Sciatic nerve (tissue), 2 donors: ENCODE data around the gene S100A9. TPM values are rescaled to one million over a fixed set of nuclear protein-coding genes. Genes with fewer than 3 reads are reported as not detected.
"Not testable (repeated sequence)": the region's sequence is repeated elsewhere in the genome, so short reads cannot be mapped to it uniquely, and the experiment has no call there.

ENCODE experiments used
- ATAC-seq: fragments of 200-7000 bp; cut with Tn5 transposase; one replicate; pipeline ENCODE4 v1.9.1; 2020; ENCODE audit warnings: mild to moderate bottlenecking, moderate library complexity
- DNase-seq: peaks from one replicate; pipeline ENCODE4 v3.0.0-alpha.2; 2020; ENCODE audit warnings: low spot score
- intact Hi-C: fragments of 100-400 bp; cut with DNase I; formaldehyde crosslinking; loops from one replicate; pipeline ENCODE4 v1.14.2; 2022
- total RNA-seq: library from RNA; stranded (reverse); fragmentation: NEBNext Ultra II Directional; extraction: Animal tissue kit (Norgen Biotek cat#: 25700); gene quantifications from one replicate; pipeline ENCODE4 v1.2.1, GENCODE V29; 2021
- donor health status: DM: no; HTN: no; CAD: no.
- donor health status: DM: no; HTN: no; CAD: no.

The S100A9 gene
- total RNA-seq, 1 donor from 2014 or later = 225 TPM

DNA sequence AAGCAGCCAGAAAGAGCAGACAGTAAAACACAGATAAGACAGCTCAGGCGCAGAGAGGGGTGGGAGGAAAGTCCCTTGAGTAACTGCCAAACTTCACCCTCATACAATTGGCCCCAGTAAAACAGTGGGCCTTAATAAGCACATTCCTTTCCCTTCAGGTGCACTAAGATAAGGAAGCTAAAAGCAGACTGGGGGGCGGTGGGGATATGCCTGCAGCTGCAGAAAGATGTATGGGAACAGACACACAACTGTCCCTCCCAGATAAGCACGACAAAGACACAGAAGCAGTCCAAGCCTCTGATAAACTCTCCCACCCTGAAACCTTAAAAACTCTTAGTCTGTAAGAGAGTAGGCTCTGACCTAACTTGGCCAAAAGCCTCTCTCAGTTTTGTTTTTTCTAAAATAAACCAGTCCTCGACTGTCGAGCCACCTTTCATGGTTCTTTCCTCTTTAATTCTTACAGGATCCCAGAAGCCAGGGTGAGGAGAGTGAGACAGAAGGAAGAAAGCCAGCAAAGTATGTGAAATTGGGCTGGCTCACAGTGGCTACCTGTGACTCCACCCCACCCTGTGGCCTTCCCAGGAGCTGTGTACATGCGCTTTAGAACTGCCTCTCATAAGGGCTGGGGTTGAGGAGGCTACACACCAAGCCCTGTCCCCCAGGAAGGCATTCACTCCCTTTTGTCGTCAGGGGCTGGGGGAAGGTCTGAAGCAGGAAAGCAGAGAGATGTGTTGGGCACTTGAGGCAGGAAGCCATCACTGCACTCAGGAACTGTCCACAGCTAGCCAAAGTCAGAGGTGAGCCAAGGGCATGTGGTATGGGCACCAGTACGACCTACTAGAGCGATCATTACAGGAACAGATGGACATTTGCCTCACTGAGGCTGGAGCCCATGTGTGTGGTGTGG is 13.6 kb upstream of the S100A9 start:
- ATAC-seq (no peak), DNase-seq (no peak)
- intact Hi-C loops = no loop called here

DNA sequence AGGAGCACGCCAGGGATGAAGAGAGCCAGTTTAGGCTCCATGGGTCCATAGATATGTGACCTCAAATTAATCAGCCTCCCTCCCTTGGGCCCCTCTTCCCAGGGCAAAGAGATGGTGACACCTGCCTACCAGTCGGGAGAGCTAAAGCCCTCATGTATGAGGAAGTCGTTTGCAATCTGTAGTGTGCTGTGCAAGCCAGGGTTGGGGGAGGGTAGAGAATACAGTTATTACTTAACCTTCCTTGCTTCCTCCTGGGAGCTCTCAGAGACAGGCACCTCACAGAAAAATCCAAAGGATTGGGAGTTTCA is 13.0 kb upstream of the S100A9 start:
- intact Hi-C loops = no loop called here
- ATAC-seq (no peak), DNase-seq (no peak)

DNA sequence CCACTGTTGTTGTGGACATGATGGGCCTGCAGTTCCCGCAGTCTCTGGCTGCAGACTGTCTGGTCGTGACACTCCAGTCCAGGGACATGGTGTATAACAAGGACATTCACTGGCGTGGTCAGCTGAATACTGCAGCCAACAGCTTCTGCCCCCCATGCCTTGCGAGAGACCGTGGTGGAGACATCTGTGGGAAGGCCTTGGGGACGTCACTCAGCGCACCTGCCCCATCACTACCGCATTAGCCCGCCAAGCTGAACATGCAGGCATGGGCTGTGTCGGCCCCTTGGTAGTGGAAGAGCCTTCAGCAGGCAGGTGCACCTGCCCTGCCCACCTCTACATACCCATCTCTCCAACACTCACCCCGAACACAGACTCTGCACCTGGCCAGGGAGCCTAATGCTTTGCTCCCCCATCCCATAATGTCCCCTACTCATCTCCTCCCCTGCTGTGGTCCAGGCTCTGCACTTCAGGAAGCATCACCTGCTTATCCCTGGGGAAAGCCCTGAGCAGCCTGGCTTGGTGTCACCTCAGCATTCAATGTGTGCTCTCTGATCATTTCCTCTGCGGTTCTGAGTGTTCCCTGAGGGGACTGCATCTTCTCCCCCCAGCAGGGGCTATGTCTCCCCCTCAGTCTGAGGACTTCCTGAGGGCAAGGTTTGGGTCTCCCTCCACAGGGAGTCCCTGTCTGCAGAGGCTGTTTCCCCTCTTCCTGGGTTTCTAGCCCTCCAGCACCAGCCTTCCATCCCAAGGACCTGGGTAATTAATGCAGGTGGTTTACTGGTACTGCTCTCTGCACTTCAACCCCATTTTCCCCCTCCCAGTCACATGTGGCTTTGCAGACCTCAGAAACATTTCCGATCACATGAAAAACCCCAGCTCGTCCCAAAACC is 12.2 kb upstream of the S100A9 start:
- no peak for ATAC-seq
- intact Hi-C loops = no loop called here
- no peak for DNase-seq

DNA sequence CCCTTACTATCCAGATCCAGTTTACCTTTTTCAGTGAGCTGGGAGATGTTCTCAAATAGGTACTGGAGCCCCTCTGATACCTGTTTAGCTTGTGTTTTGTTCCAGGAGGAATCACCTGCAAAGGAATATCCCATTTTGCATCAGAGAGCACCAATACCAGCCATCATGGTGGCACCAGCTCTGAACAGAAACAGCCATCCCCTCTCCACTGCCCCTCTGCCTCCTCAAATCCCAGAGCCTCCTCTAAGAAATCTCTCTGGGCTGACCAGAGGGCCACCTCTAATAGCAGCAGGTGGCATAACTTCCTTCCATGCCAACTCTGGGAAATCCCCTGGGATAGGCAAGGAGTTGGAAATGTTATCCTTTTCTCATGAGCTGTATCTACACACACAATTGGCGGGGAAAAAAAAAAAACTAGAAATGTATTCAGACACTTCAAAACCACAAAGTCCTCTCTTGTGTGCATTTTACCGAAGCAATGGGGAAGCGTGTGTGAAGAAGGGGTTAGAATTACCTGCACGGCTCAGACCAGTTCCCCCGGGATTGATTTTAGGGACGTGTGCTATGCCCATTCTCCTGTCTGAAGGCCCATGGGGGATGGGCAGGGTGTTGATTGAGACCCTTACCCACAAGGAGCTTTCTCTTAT is 11.5 kb upstream of the S100A9 start:
- ATAC-seq = no peak
- intact Hi-C loops = no loop called here
- no peak for DNase-seq

DNA sequence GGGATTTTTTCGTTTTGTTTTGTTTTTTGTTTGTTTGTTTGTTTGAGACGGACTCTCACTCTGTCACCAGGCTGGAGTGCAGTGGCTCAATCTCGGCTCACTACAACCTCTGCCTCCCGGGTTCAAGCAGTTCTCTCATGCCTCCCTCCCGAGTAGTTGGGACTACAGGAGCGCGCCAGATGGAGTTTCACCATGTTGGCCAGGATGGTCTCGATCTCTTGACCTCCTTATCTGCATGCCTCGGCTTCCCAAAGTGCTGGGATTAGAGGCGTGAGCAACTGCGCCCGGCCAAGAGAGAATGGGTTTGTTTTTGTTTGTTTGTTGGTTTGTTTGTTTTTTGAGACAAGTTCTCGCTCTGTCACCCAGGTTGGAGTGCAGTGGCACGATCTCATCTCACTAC is 10.6 kb upstream of the S100A9 start:
- ATAC-seq, intact Hi-C loops, DNase-seq: not testable (repeated sequence)

DNA sequence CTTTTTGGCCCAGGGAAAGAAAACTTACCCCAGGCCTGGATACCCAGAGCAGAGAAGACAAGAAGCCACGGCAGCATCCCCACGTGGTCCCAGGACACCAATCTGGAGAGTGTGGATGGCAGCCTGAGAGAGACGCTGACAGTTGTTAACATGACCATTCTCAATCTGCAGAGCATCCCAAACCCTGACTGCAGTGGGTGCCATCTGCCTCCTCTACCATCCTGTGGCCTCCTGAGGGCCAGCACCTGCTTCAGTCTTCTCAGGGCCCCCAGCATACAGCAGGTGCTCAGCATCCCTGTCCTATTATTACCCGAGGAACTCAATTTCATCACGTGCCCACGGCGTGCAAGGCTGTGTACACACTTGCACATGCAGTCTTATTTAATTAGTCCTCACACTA is 9.8 kb upstream of the S100A9 start:
- intact Hi-C loops = no loop called here
- DNase-seq = no peak
- no peak for ATAC-seq

DNA sequence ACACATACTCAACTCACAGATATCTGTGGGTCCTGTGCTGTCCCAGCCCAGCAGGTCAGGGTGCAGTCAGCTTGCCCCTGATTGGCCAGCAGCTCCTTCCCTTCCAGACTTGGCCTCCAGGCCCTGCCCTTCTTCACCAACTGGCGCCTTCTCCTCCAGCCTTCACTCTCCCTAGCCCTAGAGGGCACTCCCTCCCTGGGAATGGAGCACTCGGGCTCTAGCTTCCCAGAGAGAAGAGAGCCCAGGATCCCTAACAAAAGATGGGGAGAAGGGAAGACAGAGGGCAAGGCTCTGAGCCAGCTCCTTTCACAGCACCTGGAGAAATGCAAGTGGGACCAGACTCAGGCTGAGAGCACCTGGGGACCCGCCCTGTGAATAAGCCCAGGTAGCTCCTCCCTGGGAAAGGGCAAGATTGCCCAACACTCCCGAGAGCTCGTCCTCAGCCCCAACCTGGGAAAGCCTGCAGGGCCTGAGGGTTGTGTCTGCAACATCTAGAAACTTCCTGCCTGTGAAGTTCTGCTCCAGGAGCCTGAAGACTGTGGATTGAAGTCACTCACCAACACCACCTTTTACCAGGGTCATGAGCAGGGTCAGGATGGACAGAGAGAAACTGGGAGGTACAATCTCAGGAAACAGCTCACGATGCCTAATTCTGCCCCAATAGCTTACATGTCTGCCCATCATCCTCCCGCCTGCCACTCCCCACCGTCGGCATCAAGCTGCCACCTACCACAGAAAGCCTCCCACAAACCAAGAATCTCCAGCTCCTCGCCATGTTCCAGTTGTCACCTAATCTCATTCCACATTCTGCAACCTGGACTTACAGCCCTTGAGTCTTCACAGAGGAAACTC is 8.9 kb upstream of the S100A9 start, which contains the start of gene PGLYRP4:
Gene PGLYRP4 (minus strand): TSS at position 331 of the 852 bp plus-strand sequence. CDS start 909 bp downstream, outside the sequence.
- DNase-seq (no peak), ATAC-seq (no peak)
- intact Hi-C loops = no loop called here

DNA sequence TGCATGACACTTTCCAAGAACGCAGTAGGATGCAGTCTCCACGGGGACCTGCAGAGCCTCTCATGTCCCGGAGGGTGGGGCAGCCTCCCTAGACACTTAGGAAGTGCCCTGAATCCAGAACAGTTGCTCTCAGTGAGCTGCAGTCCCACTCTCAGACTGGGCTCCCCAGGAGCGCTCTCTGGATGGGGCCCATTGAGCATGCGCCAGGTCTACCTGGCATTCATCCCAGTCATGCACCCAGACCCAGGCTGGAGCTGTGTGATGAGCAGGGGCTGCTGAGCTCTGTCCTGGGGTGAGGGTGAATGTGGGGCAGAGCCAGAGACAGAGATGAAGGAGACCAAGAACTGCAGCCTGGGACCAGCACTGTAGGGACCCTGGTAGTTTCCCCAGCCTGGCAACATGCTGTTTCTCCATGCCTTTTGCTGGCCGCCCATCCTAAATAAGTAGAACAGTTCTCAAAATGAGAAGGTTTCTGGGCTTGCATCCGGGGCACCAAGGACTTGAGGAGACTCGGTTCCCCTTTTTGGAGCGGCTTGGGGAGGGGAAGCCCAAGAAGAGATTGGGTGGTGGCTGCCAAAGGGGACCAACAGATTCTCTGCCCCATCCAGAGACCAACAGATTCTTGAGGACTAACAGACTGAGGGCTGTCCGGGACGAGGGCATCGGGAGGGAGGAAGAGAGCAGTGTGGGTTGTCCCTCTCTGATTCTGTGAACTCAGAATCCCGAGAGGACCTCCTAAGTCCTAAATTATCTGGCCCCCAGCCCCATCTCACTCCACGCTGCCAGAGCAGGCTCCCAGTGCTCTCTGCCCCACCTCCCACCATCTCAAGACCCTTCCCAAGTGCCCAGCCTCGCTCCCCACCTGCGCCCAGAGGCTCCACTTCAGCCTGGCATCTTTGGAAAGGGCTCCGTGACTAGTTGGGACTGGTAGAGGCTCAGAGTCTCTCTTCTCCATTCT is 8.0 kb upstream of the S100A9 start:
- DNase-seq (no peak), ATAC-seq (no peak)
- intact Hi-C loops = loop anchor here (5.0 kb wide), 1 partner anchor 143 kb away; no protein-coding TSS in a partner anchor

DNA sequence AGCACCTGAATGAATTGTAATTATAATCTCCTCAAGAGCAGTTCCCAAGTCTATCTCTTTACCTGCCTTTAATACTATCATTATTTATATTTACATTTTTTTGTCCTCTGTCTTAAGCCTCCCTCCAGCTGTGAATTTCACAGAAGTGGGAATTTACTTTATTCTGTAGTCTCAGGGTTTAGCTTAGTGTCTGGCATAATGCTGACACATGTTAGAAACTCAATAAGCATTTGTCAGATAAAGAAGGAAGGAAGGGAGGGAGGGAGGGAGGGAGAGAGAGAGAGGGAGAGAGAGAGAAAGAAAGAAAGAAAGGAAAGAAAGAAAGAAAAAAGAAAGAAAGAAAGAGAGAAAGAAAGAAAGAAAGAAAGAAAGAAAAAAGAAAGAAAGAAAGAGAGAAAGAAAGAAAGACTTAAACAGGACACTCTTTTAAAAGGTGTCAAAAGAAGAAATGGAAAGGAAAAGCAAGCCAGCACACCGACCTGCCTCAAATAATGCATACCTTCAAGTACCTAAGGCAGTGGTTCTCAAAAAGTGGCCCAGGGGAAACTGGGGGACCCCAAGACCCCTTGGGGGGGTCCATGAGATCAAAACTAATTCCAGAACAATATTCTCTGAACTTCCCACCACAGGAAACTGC is 7.2 kb upstream of the S100A9 start:
- intact Hi-C loops = loop anchor here (5.0 kb wide), 1 partner anchor 142 kb away; no protein-coding TSS in a partner anchor
- DNase-seq (no peak), ATAC-seq (no peak)

DNA sequence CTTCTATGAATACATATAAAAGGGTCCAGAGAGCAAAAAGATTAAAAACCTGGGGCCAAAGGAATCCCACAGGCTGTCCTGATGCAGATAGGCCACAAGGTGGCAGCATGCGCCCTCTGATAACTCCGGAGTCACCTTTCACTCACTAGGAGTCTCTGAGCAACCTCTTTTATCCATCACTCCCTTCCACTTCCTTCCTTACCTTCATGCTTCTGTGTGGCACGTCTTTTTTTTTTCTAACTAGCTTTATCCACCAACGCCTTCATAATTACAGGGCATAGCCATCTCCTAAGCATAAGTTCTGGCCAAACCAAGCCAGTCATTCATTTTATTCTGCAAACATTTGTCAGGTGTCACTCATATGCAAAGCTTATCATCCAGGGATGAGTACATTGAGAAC is 5.1 kb upstream of the S100A9 start:
- intact Hi-C loops = loop anchor here (5.0 kb wide), 1 partner anchor 140 kb away; no protein-coding TSS in a partner anchor
- DNase-seq (peak; percentile 82), ATAC-seq (peak; percentile 84)

DNA sequence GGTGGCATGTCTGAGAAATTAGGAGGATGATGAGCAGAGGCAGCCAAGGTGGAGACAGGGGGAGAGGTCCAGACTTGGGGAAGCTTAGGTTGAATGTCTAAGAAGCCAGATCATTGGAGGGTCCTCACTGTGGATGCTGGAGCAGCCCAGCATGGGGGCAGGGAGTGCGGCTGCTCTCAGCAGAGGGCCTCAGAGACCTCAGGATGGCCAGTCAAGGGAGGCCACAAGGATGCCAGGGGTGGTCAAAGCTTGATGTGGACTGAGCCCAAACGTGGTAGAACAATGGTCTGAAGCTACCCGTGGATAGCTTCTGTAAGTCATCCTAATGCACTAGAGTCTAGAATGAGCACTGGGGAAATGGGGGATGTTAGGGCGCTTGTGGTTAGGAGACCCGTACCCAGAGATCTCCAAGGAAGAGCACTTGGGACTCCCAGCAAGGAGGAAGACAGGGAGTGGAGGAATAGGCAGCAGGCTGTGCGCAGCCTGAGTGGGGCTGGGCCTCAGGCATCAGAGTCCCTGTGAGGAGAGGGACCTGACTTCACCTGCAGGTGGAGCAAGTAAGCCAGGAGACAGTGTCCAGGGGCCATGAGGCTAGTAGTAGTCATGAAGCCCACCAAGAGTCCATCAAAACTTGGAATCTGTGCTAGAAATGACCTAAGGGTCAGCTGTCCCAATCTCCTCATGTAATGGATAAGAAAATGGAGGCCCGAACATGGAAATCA is 4.3 kb upstream of the S100A9 start:
- ATAC-seq (no peak), DNase-seq (no peak)
- intact Hi-C loops = loop anchor here (5.0 kb wide), 1 partner anchor 139 kb away; no protein-coding TSS in a partner anchor

DNA sequence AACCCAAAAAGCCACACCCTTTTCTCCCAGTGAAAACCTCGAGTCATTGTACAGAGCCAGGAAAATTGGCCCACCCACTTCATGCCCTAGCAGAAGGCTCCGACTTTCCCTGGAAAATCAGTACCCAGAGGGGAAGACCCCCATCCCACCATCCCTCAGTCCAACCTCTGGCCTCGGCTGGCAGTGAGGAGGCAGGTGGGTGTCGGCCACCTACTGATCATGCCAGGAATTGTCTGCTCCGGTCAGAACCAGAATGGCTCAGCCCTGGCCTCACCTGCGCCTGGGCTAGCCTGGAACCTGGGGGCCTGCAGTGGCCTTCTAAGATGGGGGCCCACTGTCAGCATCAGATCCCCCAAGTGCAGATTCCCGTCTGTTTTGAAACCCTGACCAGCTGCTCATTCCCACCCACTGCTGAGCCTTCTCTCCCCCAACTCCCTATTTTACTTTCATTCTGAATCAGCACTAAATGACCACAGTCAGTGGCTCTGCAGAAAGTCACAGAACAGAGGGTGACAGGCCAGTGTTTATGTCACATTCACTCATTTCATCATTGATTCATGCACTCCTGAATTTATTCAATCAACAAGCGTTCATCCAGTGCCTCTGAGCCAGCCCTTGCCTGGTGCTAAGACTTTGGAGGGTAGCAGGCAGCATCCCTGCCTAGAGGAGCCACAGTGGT is 3.0 kb upstream of the S100A9 start:
- intact Hi-C loops = loop anchor here (5.0 kb wide), 1 partner anchor 138 kb away; no protein-coding TSS in a partner anchor
- ATAC-seq = no peak

DNA sequence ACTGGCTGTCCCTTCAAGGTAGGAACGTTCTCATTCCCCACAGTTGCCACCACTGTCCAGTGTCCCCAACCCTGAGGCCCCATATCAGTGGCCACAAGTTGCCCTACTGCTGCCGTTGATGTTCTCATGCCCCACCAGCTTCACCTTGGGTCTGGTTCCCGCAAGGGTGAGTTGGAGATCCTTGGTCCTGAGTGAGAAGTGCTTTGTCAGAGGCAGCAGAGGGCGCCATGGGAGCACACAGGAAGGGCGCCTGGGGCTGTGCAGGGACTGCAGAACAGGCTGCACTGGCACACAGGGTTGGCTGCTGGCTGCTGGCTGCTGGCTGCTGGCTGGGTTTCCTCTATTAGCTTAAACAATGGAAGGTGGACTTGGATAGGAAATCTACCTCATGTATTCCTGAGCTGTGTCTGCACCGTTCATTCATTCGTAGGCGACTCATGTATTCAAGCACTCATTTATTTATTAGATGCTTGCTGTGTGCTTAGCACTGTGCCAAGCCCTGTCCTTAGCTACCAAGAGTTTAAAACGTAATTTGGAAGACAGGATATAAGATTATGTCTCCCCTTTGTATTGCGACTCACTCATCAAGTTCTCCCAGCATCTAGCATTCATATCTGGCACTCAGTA is 2.1 kb upstream of the S100A9 start:
- ATAC-seq = peak; percentile 56
- DNase-seq = no peak
- intact Hi-C loops = no loop called here

More for the DNA sequence above, 3.0 kb upstream of the S100A9 start:
- no peak for DNase-seq

DNA sequence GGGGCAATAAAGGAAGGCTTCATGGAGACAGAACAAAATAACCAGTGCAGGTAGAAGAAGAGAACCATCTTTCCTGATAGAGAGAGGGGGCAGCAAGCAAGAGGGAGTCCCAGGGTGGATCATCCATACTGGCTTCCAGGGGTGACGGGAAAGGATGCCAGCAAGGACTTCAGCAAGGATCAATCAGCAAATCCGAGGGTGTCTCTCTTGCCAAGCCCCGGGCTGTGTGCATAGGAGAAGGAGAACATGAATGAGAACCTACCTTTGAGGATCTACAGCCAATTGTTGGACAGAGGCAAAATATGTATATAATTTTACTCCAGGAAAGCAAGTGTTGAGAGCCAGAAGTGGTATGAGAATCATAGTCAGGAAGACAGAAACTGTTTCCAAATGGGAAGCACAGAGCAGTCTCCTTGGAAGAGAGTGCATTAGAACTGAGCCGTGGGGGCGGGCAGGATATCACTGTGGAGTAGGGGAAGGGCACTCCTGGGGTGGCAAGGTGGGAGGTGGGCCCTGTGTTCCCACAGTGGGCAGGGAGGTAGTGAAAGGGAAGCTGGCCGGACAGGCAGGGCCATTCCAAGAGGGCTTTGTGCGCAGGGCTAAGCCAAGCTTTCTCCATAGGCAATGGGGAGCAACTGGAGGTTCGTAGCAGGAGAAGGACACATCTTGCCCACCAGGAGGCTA is 1.1 kb upstream of the S100A9 start:
- no peak for DNase-seq
- no peak for ATAC-seq
- intact Hi-C loops = no loop called here
